ENCODE data around the gene CCDC192.

Gene CCDC192

GRCh38 chr5:127761869-127762268 lies 58.7 kb downstream of the CCDC192 start:
- no peaks in the 10 kb centered on the region for H3K4me1 ChIP-seq (ENCODE audit: control insufficient read depth, low read length)
- no peaks in the 10 kb centered on the region for H3K27me3 ChIP-seq (ENCODE audit: control insufficient read depth, low read length)
- H3K79me2 ChIP-seq (ENCODE audit: control insufficient read depth, low read length), result no peaks in the 10 kb centered on the region
- no peak overlapping the region for H3K27ac ChIP-seq (ENCODE audit: low read depth, low read length)
- TF ChIP-seq, protein P1, sequence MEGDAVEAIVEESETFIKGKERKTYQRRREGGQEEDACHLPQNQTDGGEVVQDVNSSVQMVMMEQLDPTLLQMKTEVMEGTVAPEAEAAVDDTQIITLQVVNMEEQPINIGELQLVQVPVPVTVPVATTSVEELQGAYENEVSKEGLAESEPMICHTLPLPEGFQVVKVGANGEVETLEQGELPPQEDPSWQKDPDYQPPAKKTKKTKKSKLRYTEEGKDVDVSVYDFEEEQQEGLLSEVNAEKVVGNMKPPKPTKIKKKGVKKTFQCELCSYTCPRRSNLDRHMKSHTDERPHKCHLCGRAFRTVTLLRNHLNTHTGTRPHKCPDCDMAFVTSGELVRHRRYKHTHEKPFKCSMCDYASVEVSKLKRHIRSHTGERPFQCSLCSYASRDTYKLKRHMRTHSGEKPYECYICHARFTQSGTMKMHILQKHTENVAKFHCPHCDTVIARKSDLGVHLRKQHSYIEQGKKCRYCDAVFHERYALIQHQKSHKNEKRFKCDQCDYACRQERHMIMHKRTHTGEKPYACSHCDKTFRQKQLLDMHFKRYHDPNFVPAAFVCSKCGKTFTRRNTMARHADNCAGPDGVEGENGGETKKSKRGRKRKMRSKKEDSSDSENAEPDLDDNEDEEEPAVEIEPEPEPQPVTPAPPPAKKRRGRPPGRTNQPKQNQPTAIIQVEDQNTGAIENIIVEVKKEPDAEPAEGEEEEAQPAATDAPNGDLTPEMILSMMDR (IDR thresholded peaks at IDR 0.05; ENCODE audit: low read depth, low read length, poor library complexity, severe bottlenecking), result no peak
- TF ChIP-seq EZH2phosphoT487 (IDR thresholded peaks at IDR 0.05; ENCODE audit: borderline replicate concordance, low read length), result no peak
- H3K9me2 ChIP-seq (replicated peaks; ENCODE audit: control insufficient read depth, low read length), result no peaks in the 10 kb centered on the region
- H4K20me1 ChIP-seq (ENCODE audit: control insufficient read depth, insufficient read depth, low read depth, low read length), result no peaks in the 10 kb centered on the region
- H3K4me3 ChIP-seq (ENCODE audit: low read length), result no peak overlapping the region
- no peaks in the 10 kb centered on the region for H3K36me3 ChIP-seq (ENCODE audit: control insufficient read depth, low read length)
- no peak overlapping the region for H3K4me2 ChIP-seq (ENCODE audit: low read length)
- no peaks in the 10 kb centered on the region for H3F3A ChIP-seq (ENCODE audit: control insufficient read depth, insufficient read depth)
- H3K9me3 ChIP-seq (ENCODE audit: control insufficient read depth, insufficient read depth, low read length), result no peaks in the 10 kb centered on the region

DNA sequence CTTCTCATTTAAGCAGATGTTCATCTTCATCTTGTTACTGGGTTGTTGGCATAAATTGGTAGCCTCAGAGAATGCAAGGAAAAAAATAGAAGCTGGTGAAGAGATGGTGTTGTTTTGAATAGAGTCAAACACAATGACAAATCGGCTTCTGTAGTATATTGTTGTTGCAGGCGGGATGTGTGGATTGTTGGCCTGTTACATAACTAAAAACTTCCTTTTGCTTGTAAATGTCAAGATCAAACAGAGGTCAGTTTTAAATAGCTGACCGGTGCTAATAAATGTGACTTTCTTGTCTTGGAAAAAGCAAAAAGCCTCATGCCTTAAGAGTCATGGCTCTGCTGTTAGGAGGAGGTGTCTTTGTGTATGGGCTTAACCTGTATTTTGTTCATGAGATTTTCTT lies 59.2 kb downstream of the CCDC192 start:
- Histone ChIP-seq H3K27ac (ENCODE audit: low read depth, low read length) (no peak overlapping the region), H3K4me1 (ENCODE audit: control insufficient read depth, low read length) (no peaks in the 10 kb centered on the region), H3F3A (ENCODE audit: control insufficient read depth, insufficient read depth) (no peaks in the 10 kb centered on the region)

DNA sequence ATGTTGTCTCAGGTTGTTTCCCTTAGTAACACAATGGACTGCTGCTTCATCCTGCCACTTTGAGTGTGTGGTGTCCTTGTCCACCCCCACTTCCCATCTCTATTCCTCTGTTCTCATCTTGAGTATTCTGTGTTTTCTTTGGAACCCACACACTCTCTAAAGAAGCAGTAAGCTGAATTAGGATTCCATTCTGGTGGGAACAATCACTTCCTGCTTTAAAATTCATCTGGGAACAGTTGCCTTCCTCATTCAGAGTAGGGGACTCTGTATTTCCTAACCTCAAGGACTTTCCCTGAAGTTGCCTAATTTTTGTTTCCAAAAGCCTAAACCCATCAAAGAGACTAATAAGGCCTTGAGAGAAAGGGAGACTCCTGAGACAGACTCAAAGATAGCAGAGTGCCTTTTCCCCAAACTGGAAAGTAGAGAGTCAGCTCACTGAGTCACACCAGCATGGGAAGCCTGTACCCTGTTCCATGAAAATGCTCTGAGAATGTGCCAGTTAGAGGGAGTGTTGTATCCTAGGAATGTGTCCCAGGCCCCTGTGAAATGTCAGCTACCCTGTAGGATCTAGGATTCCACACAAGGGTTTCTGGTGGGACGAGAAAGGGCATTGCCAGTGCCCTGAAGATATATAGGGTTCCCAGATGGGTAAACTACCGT lies 63.6 kb downstream of the CCDC192 start:
- Histone ChIP-seq H3K4me1 (ENCODE audit: control insufficient read depth, low read length) (no peaks in the 10 kb centered on the region), H3K4me3 (ENCODE audit: low read length) (no peak overlapping the region), H3K27ac (ENCODE audit: low read depth, low read length) (no peak overlapping the region), H4K20me1 (ENCODE audit: control insufficient read depth, insufficient read depth, low read depth, low read length) (no peaks in the 10 kb centered on the region), H3K9me2 (replicated peaks; ENCODE audit: control insufficient read depth, low read length) (no peaks in the 10 kb centered on the region), H3K79me2 (ENCODE audit: control insufficient read depth, low read length) (no peaks in the 10 kb centered on the region), H3K4me2 (ENCODE audit: low read length) (no peak overlapping the region), H3K36me3 (ENCODE audit: control insufficient read depth, low read length) (no peaks in the 10 kb centered on the region), H3K9me3 (ENCODE audit: control insufficient read depth, insufficient read depth, low read length) (no peaks in the 10 kb centered on the region), H3K27me3 (ENCODE audit: control insufficient read depth, low read length) (no peaks in the 10 kb centered on the region; the same call in 1 of the 2 replicates), H3F3A (ENCODE audit: control insufficient read depth, insufficient read depth) (no peaks in the 10 kb centered on the region)
- TF ChIP-seq, protein P1 (IDR thresholded peaks at IDR 0.05; ENCODE audit: low read depth, low read length, poor library complexity, severe bottlenecking), result no peak
- TF ChIP-seq EZH2phosphoT487 (IDR thresholded peaks at IDR 0.05; ENCODE audit: borderline replicate concordance, low read length), result no peak

More for the DNA sequence above, 59.2 kb downstream of the CCDC192 start:
- Histone ChIP-seq H3K4me3 (ENCODE audit: low read length) (no peak overlapping the region), H3K9me3 (ENCODE audit: control insufficient read depth, insufficient read depth, low read length) (no peaks in the 10 kb centered on the region), H3K9me2 (replicated peaks; ENCODE audit: control insufficient read depth, low read length) (no peaks in the 10 kb centered on the region), H3K79me2 (ENCODE audit: control insufficient read depth, low read length) (no peaks in the 10 kb centered on the region), H3K36me3 (ENCODE audit: control insufficient read depth, low read length) (no peaks in the 10 kb centered on the region), H3K27me3 (ENCODE audit: control insufficient read depth, low read length) (no peaks in the 10 kb centered on the region), H3K4me2 (ENCODE audit: low read length) (no peak overlapping the region), H4K20me1 (ENCODE audit: control insufficient read depth, insufficient read depth, low read depth, low read length) (no peaks in the 10 kb centered on the region)
- no peak for TF ChIP-seq EZH2phosphoT487 (IDR thresholded peaks at IDR 0.05; ENCODE audit: borderline replicate concordance, low read length)
- TF ChIP-seq, protein P1 (IDR thresholded peaks at IDR 0.05; ENCODE audit: low read depth, low read length, poor library complexity, severe bottlenecking), result no peak
